Esophagus muscularis mucosa (tissue), 4 donors: Measurements from ENCODE around the gene SYT17. TPM values are rescaled to one million over a fixed set of nuclear protein-coding genes. Genes with fewer than 3 reads are reported as not detected.

Source experiments
- DNase-seq: peaks from one replicate; pipeline ENCODE4 v3.0.0-alpha.2; 2017; ENCODE audit errors: extremely low spot score
- H3K27ac ChIP-seq, 4 donors: fragments of 200-600 bp; sonication (generic); replicated peaks in 1 of 4; 1 replicate in 3 of 4; 2 replicates in 1 of 4; pipeline ENCODE4 v1.5.1; 2016 to 2019; ENCODE audit warnings: mild to moderate bottlenecking in 1 of 4
- H3K27me3 ChIP-seq, 4 donors: fragments of 200-600 bp; sonication (generic); one replicate each; pipeline versions ENCODE4 v1.5.1 to v1.6.0; 2016 to 2019
- H3K36me3 ChIP-seq, 4 donors: fragments of 200-600 bp; sonication (generic); one replicate each; pipeline ENCODE4 v1.5.1; 2016 to 2019
- H3K4me1 ChIP-seq, 4 donors: fragments of 200-600 bp; sonication (generic); one replicate each; pipeline ENCODE4 v1.5.1; 2016 to 2019
- H3K4me3 ChIP-seq, 4 donors: fragments of 200-600 bp; sonication (generic); 1 replicate in 2 of 4; 2 replicates in 2 of 4; pipeline ENCODE4 v1.5.1; 2016 to 2019; ENCODE audit warnings: mild to moderate bottlenecking in 4 of 4, moderate library complexity in 1 of 4
- H3K9me3 ChIP-seq, 4 donors: fragments of 200-600 bp; sonication (generic); 1 replicate in 3 of 4; 2 replicates in 1 of 4; pipeline ENCODE4 v1.5.1; 2016 to 2019
- CTCF ChIP-seq, 3 experiments: fragments of 200-600 bp in 2 of 3; fragments of 450-650 bp in 1 of 3; sonication (generic) in 2 of 3; IDR thresholded peaks; one replicate each; pipeline ENCODE4 v1.5.1; 2017 to 2019; ENCODE audit warnings: antibody characterized with exemption in 3 of 3, mild to moderate bottlenecking in 2 of 3, moderate library complexity in 1 of 3
- EP300 ChIP-seq: sonication (generic); formaldehyde crosslinking; IDR thresholded peaks from one replicate; pipeline ENCODE4 v1.6.1; 2017; ENCODE audit warnings: antibody characterized with exemption
- POLR2A ChIP-seq: fragments of 450-650 bp; IDR thresholded peaks from one replicate; pipeline ENCODE4 v1.6.1; 2017; ENCODE audit warnings: antibody characterized with exemption, moderate library complexity, mild to moderate bottlenecking, low read depth
- POLR2AphosphoS5 ChIP-seq, 2 donors: sonication (generic); formaldehyde crosslinking; IDR thresholded peaks; one replicate each; pipeline ENCODE4 v1.6.1; 2017; ENCODE audit warnings: antibody characterized with exemption in 2 of 2
- WGBS: methylation state at CpG from one replicate; pipeline ENCODE4 v1.1.5; 2018; 5-methylcytosine and 5-hydroxymethylcytosine counted together
- intact Hi-C: fragments of 100-400 bp; cut with DNase I; formaldehyde crosslinking; loops from one replicate; pipeline ENCODE4 v1.15.1; 2023
- total RNA-seq, 4 donors: library from RNA; depleted of rRNA; stranded (reverse); fragments of >200 nt; gene quantifications; one replicate each; pipeline versions ENCODE4 v1.1.0 to v1.2.1, GENCODE V29; 2016

SYT17 gene
- total RNA-seq, 4 donors from 2014 or later, result 5.0 to 8.7 (median 6.2) TPM

GRCh38 chr16:19309178-19309577 is 141.1 kb downstream of the SYT17 start:
- WGBS, result 86% methylated on average over 5 of the region's 5 CpGs
- Histone ChIP-seq H3K27ac (no peak overlapping the region), H3K36me3 (no peaks in the 10 kb centered on the region), H3K9me3 (no peaks in the 10 kb centered on the region), H3K4me3 (no peak overlapping the region), H3K4me1 (no peaks in the 10 kb centered on the region), H3K27me3 (peaks cover 0 to 7% (median 0%) of the 10 kb centered on the region in 4 donors)
- intact Hi-C loops, result no loop called here
- no peak for DNase-seq
- no peak for TF ChIP-seq CTCF (IDR thresholded peaks at IDR 0.05)
- TF ChIP-seq POLR2AphosphoS5 (IDR thresholded peaks at IDR 0.05), result no peak
- TF ChIP-seq POLR2A, result no peak
- no peak for TF ChIP-seq EP300

GRCh38 chr16:19314718-19315425 is 146.8 kb downstream of the SYT17 start:
- Histone ChIP-seq H3K27ac (no peak overlapping the region), H3K4me1 (no peaks in the 10 kb centered on the region), H3K9me3 (no peaks in the 10 kb centered on the region), H3K4me3 (no peak overlapping the region), H3K27me3 (no peaks in the 10 kb centered on the region), H3K36me3 (no peaks in the 10 kb centered on the region)
- intact Hi-C loops, result no loop called here
- no peak for TF ChIP-seq POLR2AphosphoS5 (IDR thresholded peaks at IDR 0.05)
- DNase-seq, result no peak
- 82% methylated on average over 2 of the region's 2 CpGs for WGBS

GRCh38 chr16:19315889-19316433 is 147.9 kb downstream of the SYT17 start:
- Histone ChIP-seq H3K27ac (no peak overlapping the region), H3K27me3 (no peaks in the 10 kb centered on the region), H3K36me3 (no peaks in the 10 kb centered on the region), H3K9me3 (no peaks in the 10 kb centered on the region), H3K4me1 (no peaks in the 10 kb centered on the region), H3K4me3 (no peak overlapping the region)
- DNase-seq, result no peak
- TF ChIP-seq CTCF (IDR thresholded peaks at IDR 0.05) (no peak), EP300 (no peak), POLR2AphosphoS5 (IDR thresholded peaks at IDR 0.05) (no peak), POLR2A (no peak)
- WGBS, result 80% methylated on average over 5 of the region's 5 CpGs
- intact Hi-C loops, result no loop called here

GRCh38 chr16:19316846-19317245 is 148.8 kb downstream of the SYT17 start:
- Histone ChIP-seq H3K27ac (no peak overlapping the region), H3K4me1 (no peaks in the 10 kb centered on the region), H3K9me3 (no peaks in the 10 kb centered on the region), H3K27me3 (no peaks in the 10 kb centered on the region), H3K4me3 (no peak overlapping the region), H3K36me3 (no peaks in the 10 kb centered on the region)
- 51% methylated on average over 5 of the region's 7 CpGs for WGBS
- intact Hi-C loops, result no loop called here
- TF ChIP-seq EP300 (no peak), POLR2A (no peak), CTCF (IDR thresholded peaks at IDR 0.05) (no peak)
- no peak for DNase-seq

Other genes starting within 250 kb of the SYT17 start
- gene SMG1, start 241.8 kb upstream of the SYT17 start, total RNA-seq, result 10 to 100 TPM; 65.2 to 88.9 (median 69.1) TPM
- under 1 TPM; 0.17 to 0.83 (median 0.56) TPM for gene TMC7, start 184.3 kb upstream of the SYT17 start, total RNA-seq
- 10 to 100 TPM; 19.1 to 31.2 (median 28.8) TPM for gene COQ7, start 100.6 kb upstream of the SYT17 start, total RNA-seq
- 100 to 1,000 TPM in 1 of 4 donors, 10 to 100 TPM in 3; 56.1 to 111 (median 83.2) TPM for gene ITPRIPL2, start 54.3 kb upstream of the SYT17 start, total RNA-seq
- gene CLEC19A, start 117.5 kb downstream of the SYT17 start, total RNA-seq, result not detected
- gene TMC5, start 249.6 kb downstream of the SYT17 start, total RNA-seq, result under 1 TPM; under 0.01 to 0.42 (median 0.12) TPM